OCI-LY3 (cell line): ENCODE measurements around the gene RBFA.

Source experiments
- EZH2phosphoT487 ChIP-seq: fragments of 200-600 bp; shearing (Covaris generic); IDR thresholded peaks from 2 replicates; pipeline ENCODE4 v1.6.1; 2018; ENCODE audit warnings: antibody characterized with exemption, mixed run types, low read depth
- TF ChIP-seq, protein P1 (sequence below): fragments of 200-600, 300-600 bp; sonication (generic); IDR thresholded peaks from 2 replicates; pipeline ENCODE4 v1.5.1; 2014; ENCODE audit warnings: antibody characterized with exemption, low read length, low read depth

DNA sequence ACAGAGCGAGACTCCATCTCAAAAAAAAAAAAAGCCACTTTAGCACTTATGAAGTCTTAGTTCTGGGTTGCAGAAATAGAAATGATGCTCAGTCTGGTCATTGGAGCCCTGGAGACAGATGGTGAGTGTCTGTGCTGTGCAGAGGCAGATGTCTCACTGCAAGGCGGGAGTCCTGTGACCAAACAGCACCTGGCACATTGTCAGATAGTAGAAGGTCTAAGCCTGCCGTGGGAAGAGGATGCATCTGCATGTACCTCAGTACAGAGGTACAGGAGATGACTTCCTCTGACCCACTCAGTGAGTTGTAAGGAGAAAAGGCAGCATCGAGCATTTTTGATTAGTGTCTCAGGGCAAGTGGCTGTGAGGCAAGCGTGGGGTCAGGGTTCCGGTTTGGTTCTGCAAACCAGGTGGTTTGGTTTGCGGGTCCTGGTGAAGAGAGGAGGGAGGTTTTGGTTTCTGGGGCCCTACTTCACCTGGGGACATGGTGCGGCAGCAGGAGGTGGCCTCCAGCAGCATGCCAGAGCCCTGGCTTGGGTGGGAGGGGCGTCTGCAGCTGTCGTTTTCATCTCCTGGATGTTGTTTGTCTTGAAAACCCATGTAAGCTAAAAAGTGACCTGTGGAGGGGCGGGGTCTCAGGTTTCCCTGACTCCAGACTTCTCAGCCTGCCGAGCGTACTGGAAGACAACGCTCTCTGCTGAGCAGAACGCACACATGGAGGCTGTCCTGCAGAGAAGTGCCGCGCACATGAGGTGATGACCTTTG, 3.8 kb downstream of the RBFA start:
- TF ChIP-seq, protein P1, sequence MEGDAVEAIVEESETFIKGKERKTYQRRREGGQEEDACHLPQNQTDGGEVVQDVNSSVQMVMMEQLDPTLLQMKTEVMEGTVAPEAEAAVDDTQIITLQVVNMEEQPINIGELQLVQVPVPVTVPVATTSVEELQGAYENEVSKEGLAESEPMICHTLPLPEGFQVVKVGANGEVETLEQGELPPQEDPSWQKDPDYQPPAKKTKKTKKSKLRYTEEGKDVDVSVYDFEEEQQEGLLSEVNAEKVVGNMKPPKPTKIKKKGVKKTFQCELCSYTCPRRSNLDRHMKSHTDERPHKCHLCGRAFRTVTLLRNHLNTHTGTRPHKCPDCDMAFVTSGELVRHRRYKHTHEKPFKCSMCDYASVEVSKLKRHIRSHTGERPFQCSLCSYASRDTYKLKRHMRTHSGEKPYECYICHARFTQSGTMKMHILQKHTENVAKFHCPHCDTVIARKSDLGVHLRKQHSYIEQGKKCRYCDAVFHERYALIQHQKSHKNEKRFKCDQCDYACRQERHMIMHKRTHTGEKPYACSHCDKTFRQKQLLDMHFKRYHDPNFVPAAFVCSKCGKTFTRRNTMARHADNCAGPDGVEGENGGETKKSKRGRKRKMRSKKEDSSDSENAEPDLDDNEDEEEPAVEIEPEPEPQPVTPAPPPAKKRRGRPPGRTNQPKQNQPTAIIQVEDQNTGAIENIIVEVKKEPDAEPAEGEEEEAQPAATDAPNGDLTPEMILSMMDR, result no peak
- TF ChIP-seq EZH2phosphoT487, result no peak
